UCSD-AML1 (cell line): ENCODE results near the gene USPL1.

Source experiments
- DNase-seq: peaks from one replicate; lab custom pipeline; 2025; ENCODE audit not compliant: unreplicated experiment; lab: John Stamatoyannopoulos, UW

Gene USPL1

GRCh38 chr13:30696278-30697176, 78.8 kb downstream of the USPL1 start:
- peak; percentile 81 for DNase-seq

- DNase-seq, result no peak
Observed at GRCh38 chr13:30697177-30697953, 79.6 kb downstream of the USPL1 start.

DNA sequence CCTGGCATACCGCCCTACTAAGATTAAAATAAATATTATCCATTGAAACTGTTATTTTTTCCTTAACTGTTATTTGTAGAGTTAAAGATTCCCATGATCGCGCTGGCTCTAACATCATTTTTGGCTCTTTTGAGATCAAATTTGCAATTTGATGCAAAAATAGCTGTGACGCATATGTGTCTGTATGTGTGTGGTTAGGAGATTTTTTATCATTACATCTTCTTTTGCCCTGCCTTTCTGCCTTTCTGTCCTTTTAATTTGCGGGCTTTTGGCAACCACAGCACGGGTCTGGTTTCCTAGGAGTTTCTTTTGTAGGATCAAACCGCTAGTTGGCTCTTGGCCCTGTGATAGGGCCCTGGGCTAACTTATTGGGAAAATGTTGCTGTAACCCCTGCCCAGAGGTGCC, 80.3 kb downstream of the USPL1 start:
- no peak for DNase-seq

DNA sequence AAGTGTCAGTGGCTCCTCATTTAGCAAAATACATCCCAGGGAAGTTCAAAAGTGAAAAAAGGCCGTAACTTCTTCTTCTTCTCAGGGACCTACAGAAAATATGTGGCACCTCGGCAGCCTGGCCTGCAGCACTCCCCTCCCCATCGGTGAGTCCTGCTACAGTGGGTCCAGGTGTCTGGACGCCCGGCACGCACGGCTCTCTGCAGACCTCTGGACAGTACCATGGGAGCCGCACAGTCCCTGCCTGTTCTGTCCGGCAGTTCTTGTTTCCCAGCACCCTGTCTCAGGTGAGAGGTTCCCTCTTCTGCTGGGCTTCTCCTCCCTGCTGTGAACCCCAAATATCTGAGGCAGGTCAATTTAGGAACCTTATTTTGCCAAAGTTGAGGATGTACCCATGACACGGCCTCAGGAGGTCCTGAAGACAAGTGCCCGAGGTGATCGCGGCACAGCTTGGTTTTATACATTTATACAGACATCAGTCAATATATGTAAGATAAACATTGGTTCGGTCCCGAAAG, 80.8 kb downstream of the USPL1 start:
- no peak for DNase-seq

DNA sequence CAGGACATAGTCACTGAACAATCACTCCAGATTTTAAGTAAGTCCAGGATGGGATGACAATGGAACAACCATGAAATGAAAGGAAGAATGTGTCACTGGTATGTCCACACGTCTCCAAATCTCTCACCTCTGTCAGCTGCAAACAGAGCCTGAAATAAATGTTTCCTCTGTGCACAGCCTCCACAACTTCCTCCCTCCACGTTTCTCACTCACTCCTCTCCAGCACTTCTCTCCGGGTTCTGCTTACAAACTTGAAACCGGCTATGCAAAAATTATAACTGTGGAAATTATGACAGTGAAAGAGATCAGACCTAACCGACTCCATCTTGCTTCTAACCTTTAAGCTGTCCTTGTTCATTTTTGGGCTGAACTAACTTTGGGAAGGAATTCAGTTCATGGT, 82.6 kb downstream of the USPL1 start:
- no peak for DNase-seq

GRCh38 chr13:30702006-30702405, 84.3 kb downstream of the USPL1 start:
- DNase-seq, result no peak

DNA sequence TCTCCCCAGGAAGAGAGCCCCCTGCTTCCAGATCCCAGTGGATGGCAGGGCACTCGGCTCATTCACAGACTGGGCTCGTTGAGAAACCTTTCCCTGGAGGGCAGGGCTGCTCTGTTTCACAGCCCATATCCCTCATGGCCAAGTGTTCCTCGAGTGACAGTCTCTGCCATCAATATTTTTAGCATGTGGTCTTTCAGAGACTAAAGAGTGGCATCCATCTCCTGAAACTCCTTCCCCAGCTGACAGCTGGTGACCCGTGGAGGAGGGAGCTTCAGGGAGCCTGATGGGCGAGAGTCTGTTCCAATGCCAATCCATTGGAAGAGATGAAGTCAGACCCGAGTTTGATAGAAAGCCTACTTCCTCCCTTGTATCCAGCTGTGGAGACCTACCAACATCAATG, 86.9 kb downstream of the USPL1 start:
- no peak for DNase-seq

DNA sequence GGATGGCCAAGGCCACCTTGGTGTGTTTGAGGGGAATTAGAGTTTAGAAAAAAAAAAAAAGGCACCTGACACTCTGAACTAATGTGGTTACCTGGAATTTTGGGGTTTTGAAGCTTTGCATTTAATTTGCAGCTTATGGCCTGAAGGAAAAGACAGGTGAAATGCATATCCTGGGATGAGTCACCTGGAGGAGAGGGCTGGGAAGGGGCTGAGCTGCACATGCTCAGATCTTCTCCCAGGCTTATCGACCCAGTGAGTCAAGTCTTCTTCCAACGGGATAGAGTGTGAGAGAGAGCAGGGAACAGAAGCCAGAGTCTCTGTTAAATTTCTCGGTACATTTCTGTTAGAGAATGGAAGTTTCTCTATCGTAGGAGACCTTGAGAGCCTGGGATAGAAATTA, 88.0 kb downstream of the USPL1 start:
- DNase-seq, result no peak

- DNase-seq, result no peak
Observed at GRCh38 chr13:30708541-30708940, 90.8 kb downstream of the USPL1 start.
